AG04449 (cell line): Measurements from ENCODE around the gene LRRIQ3.
A peak's percentile ranks its signal among the peaks of the same experiment; 100 is the strongest.

Experiments used
- CTCF ChIA-PET: fragments of 350-600 bp; formaldehyde crosslinking; extraction: SDS; loops from one replicate; lab custom pipeline; 2021; ENCODE audit warnings: antibody characterized with exemption; lab: Yijun Ruan, JAX
- POLR2A ChIA-PET: fragments of 400-600, 350-600 bp; formaldehyde crosslinking; extraction: SDS; loops from one replicate; lab custom pipeline; 2020; ENCODE audit warnings: antibody characterized with exemption, inconsistent platforms; lab: Yijun Ruan, JAX
- DNase-seq: peaks from one replicate; pipeline ENCODE4 v3.0.0-alpha.2; 2010; ENCODE audit warnings: low read depth, low spot score
- H3K4me3 ChIP-seq: 2 replicates; pipeline ENCODE4 v1.5.1; 2011; ENCODE audit warnings: low read depth, mild to moderate bottlenecking, control low read depth, low read length
- TF ChIP-seq, protein P1 (sequence below): IDR thresholded peaks from one replicate; pipeline ENCODE4 v1.5.1; 2011; ENCODE audit warnings: mild to moderate bottlenecking, moderate library complexity, low read length, control low read depth, inconsistent platforms; ENCODE audit not compliant: insufficient read depth; ENCODE audit errors: missing control alignments

LRRIQ3 gene

DNA sequence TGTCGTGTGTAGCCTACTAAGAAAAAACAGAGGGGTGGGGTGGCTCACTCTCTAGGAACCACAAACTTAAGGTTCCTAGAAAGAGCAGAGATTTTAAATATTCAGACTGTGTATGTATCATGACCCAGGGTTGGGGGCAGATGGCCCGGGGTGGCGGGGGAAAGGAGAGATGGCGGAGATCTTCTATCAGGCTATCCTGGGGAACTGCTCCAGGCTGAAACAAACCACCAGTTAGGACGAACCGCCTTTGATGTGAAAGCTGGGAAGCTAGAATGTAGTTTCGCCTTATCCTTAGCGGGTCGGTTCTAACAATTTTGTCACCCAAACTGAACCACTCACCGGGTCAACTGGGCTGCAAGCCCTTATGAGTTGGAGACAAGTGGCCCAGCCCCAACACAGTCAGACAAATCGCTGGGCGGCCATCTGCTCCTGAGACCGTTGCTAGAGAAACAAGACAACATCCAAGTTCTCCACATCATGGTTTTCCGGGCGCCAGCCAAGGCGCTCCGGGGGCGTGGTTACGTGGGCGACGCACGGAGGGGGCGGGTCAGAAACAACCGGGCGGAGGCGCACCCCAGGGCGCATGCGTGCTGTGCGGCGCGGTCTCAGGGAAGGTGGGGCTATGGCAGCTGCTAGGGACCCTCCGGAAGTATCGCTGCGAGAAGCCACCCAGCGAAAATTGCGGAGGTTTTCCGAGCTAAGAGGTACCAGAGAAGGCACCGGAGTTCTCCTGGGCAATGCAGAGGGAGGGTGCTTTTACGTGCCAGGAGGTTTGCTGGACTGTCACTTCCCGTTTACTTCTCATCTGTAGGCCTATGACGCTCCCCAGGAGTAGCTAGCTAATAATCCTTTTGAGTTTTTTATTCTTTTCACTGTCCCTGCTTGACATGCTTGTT is at the start of gene LRRIQ3, which contains the start of gene FPGT:
Gene LRRIQ3, minus strand, starts transcription at position 520 of the 896 bp plus-strand sequence. CDS start 14,492 bp downstream, outside the sequence.
Gene FPGT, plus strand, starts transcription at position 586 of the 896 bp plus-strand sequence. Its CDS starts 37 bp downstream, at position 623.
- peak; percentile 65 for DNase-seq
- peak within 1 kb of the TSS; percentile 88 for H3K4me3 ChIP-seq
- TF ChIP-seq, protein P1, sequence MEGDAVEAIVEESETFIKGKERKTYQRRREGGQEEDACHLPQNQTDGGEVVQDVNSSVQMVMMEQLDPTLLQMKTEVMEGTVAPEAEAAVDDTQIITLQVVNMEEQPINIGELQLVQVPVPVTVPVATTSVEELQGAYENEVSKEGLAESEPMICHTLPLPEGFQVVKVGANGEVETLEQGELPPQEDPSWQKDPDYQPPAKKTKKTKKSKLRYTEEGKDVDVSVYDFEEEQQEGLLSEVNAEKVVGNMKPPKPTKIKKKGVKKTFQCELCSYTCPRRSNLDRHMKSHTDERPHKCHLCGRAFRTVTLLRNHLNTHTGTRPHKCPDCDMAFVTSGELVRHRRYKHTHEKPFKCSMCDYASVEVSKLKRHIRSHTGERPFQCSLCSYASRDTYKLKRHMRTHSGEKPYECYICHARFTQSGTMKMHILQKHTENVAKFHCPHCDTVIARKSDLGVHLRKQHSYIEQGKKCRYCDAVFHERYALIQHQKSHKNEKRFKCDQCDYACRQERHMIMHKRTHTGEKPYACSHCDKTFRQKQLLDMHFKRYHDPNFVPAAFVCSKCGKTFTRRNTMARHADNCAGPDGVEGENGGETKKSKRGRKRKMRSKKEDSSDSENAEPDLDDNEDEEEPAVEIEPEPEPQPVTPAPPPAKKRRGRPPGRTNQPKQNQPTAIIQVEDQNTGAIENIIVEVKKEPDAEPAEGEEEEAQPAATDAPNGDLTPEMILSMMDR = no peak
- ChIA-PET POLR2A (no interaction called here), CTCF (interaction anchor here (1.1 kb wide), 1 partner anchor 12 kb away, joined by 3 read pairs; no protein-coding TSS in a partner anchor)

GRCh38 chr1:74246315-74246714 is 48.3 kb upstream of the LRRIQ3 start:
- TF ChIP-seq, protein P1 = no peak
- POLR2A ChIA-PET = no interaction called here
- CTCF ChIA-PET = no interaction called here
- no peak overlapping the region for H3K4me3 ChIP-seq
- no peak for DNase-seq

GRCh38 chr1:74245168-74245772 is 47.3 kb upstream of the LRRIQ3 start:
- ChIA-PET CTCF (no interaction called here), POLR2A (no interaction called here)
- H3K4me3 ChIP-seq = no peak overlapping the region
- DNase-seq = no peak
- TF ChIP-seq, protein P1 = no peak

DNA sequence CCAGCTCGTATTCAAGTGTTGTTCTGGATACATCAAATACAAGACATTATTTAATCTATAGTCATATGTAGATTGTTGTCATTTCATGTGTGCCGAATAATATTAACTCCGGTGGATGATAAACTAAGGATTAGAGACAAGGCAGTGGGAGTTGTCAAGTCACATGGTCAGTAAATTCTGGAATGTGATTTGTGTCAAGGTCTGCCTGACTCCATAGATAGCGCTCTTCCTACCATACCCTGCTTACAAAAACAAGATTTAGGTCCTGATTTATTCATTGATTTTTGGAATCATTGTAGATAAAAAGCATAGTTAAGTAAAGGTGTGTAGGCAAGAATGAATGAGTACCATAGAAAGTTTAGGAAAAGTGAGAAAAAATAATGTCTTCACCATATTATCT is 39.8 kb upstream of the LRRIQ3 start:
- ChIA-PET POLR2A (no interaction called here), CTCF (no interaction called here)
- DNase-seq = no peak
- TF ChIP-seq, protein P1 = no peak
- no peak overlapping the region for H3K4me3 ChIP-seq

DNA sequence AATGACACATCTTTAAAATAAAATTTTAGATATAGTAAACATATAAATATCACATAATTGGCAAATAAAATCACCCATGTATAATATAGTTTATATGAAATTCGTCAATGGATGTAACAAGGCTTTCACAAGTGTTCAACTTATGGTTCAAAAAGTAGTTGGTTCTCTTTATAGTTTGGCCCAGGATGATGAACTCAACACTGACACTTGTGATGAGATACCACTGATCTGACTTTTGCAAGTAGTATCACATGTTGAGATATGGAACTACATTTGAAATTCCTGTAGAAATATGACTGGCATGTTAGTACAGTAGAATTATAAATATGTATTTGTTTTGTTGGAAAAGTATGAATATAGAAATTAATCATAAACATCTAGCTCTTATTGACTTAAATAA is 39.1 kb upstream of the LRRIQ3 start:
- CTCF ChIA-PET = no interaction called here
- H3K4me3 ChIP-seq = no peak overlapping the region
- no peak for DNase-seq
- TF ChIP-seq, protein P1 = no peak
- POLR2A ChIA-PET = no interaction called here

- POLR2A ChIA-PET = no interaction called here
- DNase-seq = no peak
- CTCF ChIA-PET = no interaction called here
- TF ChIP-seq, protein P1 = no peak
- H3K4me3 ChIP-seq = no peak overlapping the region
These were observed 38.5 kb upstream of the LRRIQ3 start for GRCh38 chr1:74236440-74236839.
